HepG2 (cell line): ENCODE measurements around the gene AGPAT3. TPM values are rescaled to one million over a fixed set of nuclear protein-coding genes. Genes with fewer than 3 reads are reported as not detected.
A peak's percentile ranks its signal among the peaks of the same experiment; 100 is the strongest.

Source experiments
- ATAC-seq: fragments of 200-7000 bp; cut with Tn5 transposase; 3 replicates; pipeline ENCODE4 v1.9.1; 2020; ENCODE audit warnings: mild to moderate bottlenecking, moderate library complexity
- BruUV-seq: library from RNA; stranded (reverse); fragments of 400-500 nt; replicated peaks from 2 replicates; lab custom pipeline; 2021; lab: Mats Ljungman, UMichigan
- CTCF ChIA-PET: fragments of 300-600 bp; formaldehyde crosslinking; extraction: SDS; loops from one replicate; lab custom pipeline; 2021; ENCODE audit warnings: low total read pairs, inconsistent platforms, low intra/inter-chr PET ratio; lab: Yijun Ruan, JAX
- POLR2A ChIA-PET: fragments of 350-600 bp; sonication (Branson Sonifier 250); formaldehyde crosslinking; loops from one replicate; lab custom pipeline; 2020; ENCODE audit warnings: antibody characterized with exemption, inconsistent platforms; lab: Yijun Ruan, JAX
- DNase-seq: peaks from one replicate; pipeline ENCODE4 v3.0.0-alpha.2; 2015; ENCODE audit warnings: low spot score
- FAIRE-seq: peaks from 3 replicates; lab custom pipeline; 2011; peaks lifted over from hg19 to GRCh38; lab: Jason Lieb, UNC
- H2AFZ ChIP-seq: one replicate; pipeline ENCODE4 v1.6.1; 2011; ENCODE audit warnings: low read length, inconsistent platforms
- H3K27ac ChIP-seq: fragments of 300-600 bp; 3 replicates; pipeline ENCODE4 v1.8.0; 2011; ENCODE audit warnings: mixed run types, mild to moderate bottlenecking, mixed read lengths, low read length, inconsistent platforms; ENCODE audit not compliant: insufficient read depth; ENCODE audit errors: extremely low read length
- H3K27me3 ChIP-seq, 2 experiments: fragments of 200-600 bp in 1 of 2; 2 replicates in 1 of 2; 3 replicates in 1 of 2; pipeline versions ENCODE4 v1.6.0 to v1.8.0; 2011; ENCODE audit warnings: low read length in 2 of 2, mild to moderate bottlenecking in 2 of 2, moderate library complexity in 2 of 2, inconsistent platforms in 1 of 2; ENCODE audit not compliant: insufficient read depth in 2 of 2, control insufficient read depth in 1 of 2
- H3K36me3 ChIP-seq, 2 experiments: fragments of 200-600 bp in 1 of 2; replicated peaks in 1 of 2; 2 replicates in 1 of 2; 3 replicates in 1 of 2; pipeline versions ENCODE4 v1.5.1 to v1.8.0; 2011; ENCODE audit warnings: low read length in 2 of 2, inconsistent platforms in 1 of 2; ENCODE audit not compliant: insufficient read depth in 2 of 2, control insufficient read depth in 1 of 2
- H3K4me1 ChIP-seq: 2 replicates; pipeline ENCODE4 v1.5.1; 2012; ENCODE audit warnings: low read length, inconsistent platforms; ENCODE audit not compliant: insufficient read depth
- H3K4me2 ChIP-seq: 2 replicates; pipeline ENCODE4 v1.6.0; 2011; ENCODE audit warnings: low read depth, low read length, inconsistent platforms
- H3K4me3 ChIP-seq, 3 experiments: fragments of 200-600 bp in 1 of 3; sonication (generic), shearing (Covaris generic) in 1 of 3; replicated peaks in 1 of 3; 2 replicates each; pipeline ENCODE4 v1.5.1; 2011 to 2016; ENCODE audit warnings: low read length in 3 of 3, inconsistent platforms in 2 of 3, low read depth in 2 of 3, mild to moderate bottlenecking in 2 of 3, control low read depth in 1 of 3, mixed read lengths in 1 of 3; ENCODE audit not compliant: insufficient read depth in 1 of 3
- H3K79me2 ChIP-seq: one replicate; pipeline ENCODE4 v1.6.1; 2011; ENCODE audit warnings: low read length, inconsistent platforms; ENCODE audit not compliant: insufficient read depth
- H3K9ac ChIP-seq: 2 replicates; pipeline ENCODE4 v1.6.0; 2011; ENCODE audit warnings: mild to moderate bottlenecking, low read depth, low read length, inconsistent platforms; ENCODE audit not compliant: insufficient read depth
- H3K9me3 ChIP-seq: 2 replicates; pipeline ENCODE4 v1.5.1; 2012; ENCODE audit warnings: mild to moderate bottlenecking, low read length
- H4K20me1 ChIP-seq: 2 replicates; pipeline ENCODE4 v1.6.0; 2011; ENCODE audit warnings: inconsistent platforms, mild to moderate bottlenecking, low read length, moderate library complexity; ENCODE audit not compliant: insufficient read depth
- AKAP8 ChIP-seq: sonication (generic); formaldehyde crosslinking; IDR thresholded peaks from 2 replicates; pipeline ENCODE4 v1.5.1; 2020; ENCODE audit warnings: mild to moderate bottlenecking, missing genetic modification reagents
- ATF7-NPFF ChIP-seq: sonication (generic); formaldehyde crosslinking; IDR thresholded peaks from 2 replicates; pipeline ENCODE4 v1.8.1; 2023; ENCODE audit warnings: mild to moderate bottlenecking, low read depth, missing genetic modification reagents, moderate library complexity
- HNRNPL ChIP-seq: fragments of 200-400 bp; formaldehyde crosslinking; IDR thresholded peaks from 2 replicates; pipeline ENCODE4 v1.6.1; 2017; ENCODE audit warnings: mild to moderate bottlenecking, low read depth, low read length
- HOXD1 ChIP-seq: sonication (generic); formaldehyde crosslinking; IDR thresholded peaks from 2 replicates; pipeline ENCODE4 v1.5.0; 2020; ENCODE audit warnings: missing genetic modification reagents
- ZFY ChIP-seq: sonication (generic); formaldehyde crosslinking; IDR thresholded peaks from 2 replicates; pipeline ENCODE4 v1.4.0; 2020; ENCODE audit warnings: missing genetic modification reagents
- ZNF225 ChIP-seq: sonication (generic); formaldehyde crosslinking; IDR thresholded peaks from 2 replicates; pipeline ENCODE4 v1.4.0; 2020; ENCODE audit warnings: mild to moderate bottlenecking, missing genetic modification reagents
- ZNF614 ChIP-seq: IDR thresholded peaks from 2 replicates; pipeline ENCODE4 v1.6.1; 2018; ENCODE audit warnings: missing biosample characterization, missing genetic modification reagents, inconsistent platforms, borderline replicate concordance
- ZNF670 ChIP-seq: sonication (generic); formaldehyde crosslinking; IDR thresholded peaks from 2 replicates; pipeline ENCODE4 v1.8.0; 2022; ENCODE audit warnings: mild to moderate bottlenecking, missing genetic modification reagents, borderline replicate concordance
- WGBS: methylation state at CpG from one replicate; pipeline ENCODE4 v1.1.6; 2017; ENCODE audit warnings: low lambda C conversion rate; 5-methylcytosine and 5-hydroxymethylcytosine counted together
- in situ Hi-C: cut with HindIII; loops from 2 replicates; pipeline ENCODE4 v1.10.0; 2017; ENCODE audit warnings: low pct_unique_long_range_greater_than_20kb; ENCODE audit not compliant: extremely low pct_ligation_motif_present
- intact Hi-C: fragments of 100-400 bp; cut with micrococcal nuclease; formaldehyde crosslinking; loops from one replicate; pipeline ENCODE4 v1.10.0; 2022; ENCODE audit not compliant: unreplicated experiment
- polyA plus RNA-seq, 8 experiments: library from polyadenylated mRNA; depleted of rRNA in 3 of 8; stranded (reverse) in 7 of 8; unstranded in 1 of 8; fragments of >200 nt; fragmentation: Illumina TruSeq in 4 of 8; extraction: Trizol in 4 of 8; gene quantifications; 2 replicates each; pipeline versions ENCODE4 v1.2.1 to v1.2.3, GENCODE V29; 2011 to 2016; ENCODE audit warnings: low read depth in 4 of 8, missing spikeins in 1 of 8, mixed read lengths in 1 of 8; ENCODE audit not compliant: insufficient read depth in 1 of 8
- total RNA-seq, 5 experiments: library from RNA; depleted of rRNA; stranded (reverse); fragments of >200 nt; fragmentation: Illumina TruSeq; extraction: Trizol; gene quantifications; 2 replicates each; pipeline ENCODE4 v1.2.3, GENCODE V29; 2016; ENCODE audit warnings: low read depth in 1 of 5
- TF ChIP-seq, protein P1 (sequence below): sonication (generic); formaldehyde crosslinking; IDR thresholded peaks from 2 replicates; pipeline ENCODE4 v1.5.1; 2020; ENCODE audit warnings: missing genetic modification reagents, mild to moderate bottlenecking, borderline replicate concordance
- TF ChIP-seq, protein P2 (sequence below): sonication (generic); formaldehyde crosslinking; IDR thresholded peaks from 2 replicates; pipeline ENCODE4 v1.4.0; 2020; ENCODE audit warnings: mild to moderate bottlenecking, low read depth, missing genetic modification reagents
- TF ChIP-seq, protein P3 (sequence below): sonication (generic); formaldehyde crosslinking; IDR thresholded peaks from 2 replicates; pipeline ENCODE4 v1.8.0; 2022; ENCODE audit warnings: mild to moderate bottlenecking, missing genetic modification reagents

The AGPAT3 gene
- total and polyA plus RNA-seq, 2 of the 13 experiments (the other 11 are each of a cell fraction or from before 2014, with no cell fraction given) = 32.2 to 54.4 TPM

DNA sequence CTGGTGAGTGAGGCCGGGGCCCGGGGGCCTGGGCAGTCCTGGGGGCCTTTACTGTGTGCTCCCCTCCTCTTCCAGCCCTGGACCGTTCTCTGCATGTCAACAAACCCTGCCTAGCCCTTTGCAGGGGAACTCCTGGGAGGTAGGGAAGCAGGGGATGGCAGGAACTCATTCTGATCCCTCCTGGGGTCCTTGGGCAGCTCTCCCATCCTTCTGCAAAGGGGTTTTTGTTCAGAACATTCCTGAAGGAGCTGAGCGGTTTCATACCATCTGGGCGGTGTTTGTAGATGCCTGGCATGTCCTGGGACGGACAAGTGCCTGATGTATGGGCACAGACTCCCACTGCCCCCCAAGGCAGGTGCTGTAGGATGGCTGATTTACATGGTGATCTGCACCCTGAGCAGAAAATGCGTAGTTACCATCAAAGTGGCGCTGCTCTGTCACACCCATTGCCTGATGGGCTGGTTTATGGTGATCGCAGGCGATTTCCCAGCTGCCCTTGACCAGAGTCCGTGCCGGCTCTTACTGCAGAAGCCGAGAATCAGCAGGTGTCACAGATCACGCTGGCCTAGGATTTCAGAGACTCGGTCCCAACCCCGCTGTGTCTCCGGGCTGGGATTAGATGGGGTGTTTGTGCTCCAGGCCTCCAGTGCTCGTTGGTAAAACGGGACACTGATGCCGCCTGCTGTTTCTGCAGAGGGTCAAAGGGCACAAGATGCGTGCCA lies 75.5 kb downstream of the AGPAT3 start:
- Histone ChIP-seq H3K4me3 (no peak overlapping the region), H3K9me3 (no peaks in the 10 kb centered on the region), H3K4me1 (peaks cover 54% of the 10 kb centered on the region), H3K27ac (no peak overlapping the region), H3K27me3 (no peaks in the 10 kb centered on the region), H3K9ac (no peak overlapping the region), H4K20me1 (peaks cover 12% of the 10 kb centered on the region; the same call in 1 of the 2 replicates), H2AFZ (no peak overlapping the region), H3K36me3 (peaks cover 0 to 9% of the 10 kb centered on the region in 2 experiments; a peak in 2 of 5 replicates), H3K4me2 (no peak overlapping the region), H3K79me2 (peaks cover 13% of the 10 kb centered on the region)
- BruUV-seq = no TSS peak
- ChIA-PET CTCF (interaction anchor here (2.3 kb wide), 1 partner anchor 130 kb away, joined by 10 read pairs; no protein-coding TSS in a partner anchor), POLR2A (no interaction called here)
- FAIRE-seq = no peak
- no peak for ATAC-seq
- DNase-seq = no peak
- no peak for TF ChIP-seq ATF7-NPFF (CRISPR knock-in tag)
- 0 out of 2 replicates have a peak, but pooled peaks have one; percentile 49 for TF ChIP-seq HNRNPL
- in situ Hi-C loops (no loop called here), intact Hi-C loops (no loop called here)
- 100% methylated on average over 3 of the region's 21 CpGs for WGBS

DNA sequence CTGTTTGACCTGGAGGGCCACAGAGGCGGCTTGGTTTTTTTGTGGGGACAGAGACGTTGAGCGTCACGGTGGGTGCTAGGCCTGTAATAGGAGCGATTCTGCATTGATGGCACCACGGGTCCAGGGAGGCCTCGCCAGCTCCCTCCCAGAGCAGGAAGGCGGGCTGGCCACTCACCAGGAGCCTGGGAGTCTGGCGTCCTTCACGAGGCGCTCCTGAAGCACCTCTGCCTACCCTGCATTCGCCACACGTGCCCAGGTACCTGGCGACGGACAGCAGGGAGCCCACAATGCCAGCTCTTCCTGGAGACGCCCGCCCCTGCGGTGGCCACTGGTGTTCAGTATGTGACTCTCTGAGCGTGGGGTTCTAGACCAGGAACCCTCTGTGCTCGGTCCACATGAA lies 77.2 kb downstream of the AGPAT3 start:
- 100% methylated on average over 3 of the region's 20 CpGs for whole genome bisulfite sequencing
- Histone ChIP-seq H3K9me3 (no peaks in the 10 kb centered on the region), H3K9ac (no peak overlapping the region), H3K79me2 (peaks cover 11% of the 10 kb centered on the region), H4K20me1 (peaks cover 16% of the 10 kb centered on the region; the same call in 1 of the 2 replicates), H2AFZ (no peak overlapping the region), H3K4me1 (peaks cover 53% of the 10 kb centered on the region), H3K4me2 (no peak overlapping the region), H3K27ac (no peak overlapping the region), H3K4me3 (no peak overlapping the region), H3K36me3 (peaks cover 0 to 13% of the 10 kb centered on the region in 2 experiments; a peak in 2 of 5 replicates), H3K27me3 (no peaks in the 10 kb centered on the region)
- in situ Hi-C loops (no loop called here), intact Hi-C loops (no loop called here)
- CTCF ChIA-PET = no interaction called here
- POLR2A ChIA-PET = no interaction called here
- FAIRE-seq (no peak), DNase-seq (no peak), ATAC-seq (no peak)
- BruUV-seq = no TSS peak
- TF ChIP-seq, protein P1, sequence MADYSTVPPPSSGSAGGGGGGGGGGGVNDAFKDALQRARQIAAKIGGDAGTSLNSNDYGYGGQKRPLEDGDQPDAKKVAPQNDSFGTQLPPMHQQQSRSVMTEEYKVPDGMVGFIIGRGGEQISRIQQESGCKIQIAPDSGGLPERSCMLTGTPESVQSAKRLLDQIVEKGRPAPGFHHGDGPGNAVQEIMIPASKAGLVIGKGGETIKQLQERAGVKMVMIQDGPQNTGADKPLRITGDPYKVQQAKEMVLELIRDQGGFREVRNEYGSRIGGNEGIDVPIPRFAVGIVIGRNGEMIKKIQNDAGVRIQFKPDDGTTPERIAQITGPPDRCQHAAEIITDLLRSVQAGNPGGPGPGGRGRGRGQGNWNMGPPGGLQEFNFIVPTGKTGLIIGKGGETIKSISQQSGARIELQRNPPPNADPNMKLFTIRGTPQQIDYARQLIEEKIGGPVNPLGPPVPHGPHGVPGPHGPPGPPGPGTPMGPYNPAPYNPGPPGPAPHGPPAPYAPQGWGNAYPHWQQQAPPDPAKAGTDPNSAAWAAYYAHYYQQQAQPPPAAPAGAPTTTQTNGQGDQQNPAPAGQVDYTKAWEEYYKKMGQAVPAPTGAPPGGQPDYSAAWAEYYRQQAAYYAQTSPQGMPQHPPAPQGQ (CRISPR knock-in tag) = no peak
- TF ChIP-seq ZNF614 (no peak), ZNF225 (CRISPR knock-in tag) (no peak), ZNF670 (CRISPR knock-in tag) (no peak), HOXD1 (CRISPR knock-in tag) (no peak), ZFY (CRISPR knock-in tag) (no peak), AKAP8 (CRISPR knock-in tag) (no peak)
- TF ChIP-seq, protein P2, sequence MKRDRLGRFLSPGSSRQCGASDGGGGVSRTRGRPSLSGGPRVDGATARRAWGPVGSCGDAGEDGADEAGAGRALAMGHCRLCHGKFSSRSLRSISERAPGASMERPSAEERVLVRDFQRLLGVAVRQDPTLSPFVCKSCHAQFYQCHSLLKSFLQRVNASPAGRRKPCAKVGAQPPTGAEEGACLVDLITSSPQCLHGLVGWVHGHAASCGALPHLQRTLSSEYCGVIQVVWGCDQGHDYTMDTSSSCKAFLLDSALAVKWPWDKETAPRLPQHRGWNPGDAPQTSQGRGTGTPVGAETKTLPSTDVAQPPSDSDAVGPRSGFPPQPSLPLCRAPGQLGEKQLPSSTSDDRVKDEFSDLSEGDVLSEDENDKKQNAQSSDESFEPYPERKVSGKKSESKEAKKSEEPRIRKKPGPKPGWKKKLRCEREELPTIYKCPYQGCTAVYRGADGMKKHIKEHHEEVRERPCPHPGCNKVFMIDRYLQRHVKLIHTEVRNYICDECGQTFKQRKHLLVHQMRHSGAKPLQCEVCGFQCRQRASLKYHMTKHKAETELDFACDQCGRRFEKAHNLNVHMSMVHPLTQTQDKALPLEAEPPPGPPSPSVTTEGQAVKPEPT (CRISPR knock-in tag) = no peak
- TF ChIP-seq, protein P3, sequence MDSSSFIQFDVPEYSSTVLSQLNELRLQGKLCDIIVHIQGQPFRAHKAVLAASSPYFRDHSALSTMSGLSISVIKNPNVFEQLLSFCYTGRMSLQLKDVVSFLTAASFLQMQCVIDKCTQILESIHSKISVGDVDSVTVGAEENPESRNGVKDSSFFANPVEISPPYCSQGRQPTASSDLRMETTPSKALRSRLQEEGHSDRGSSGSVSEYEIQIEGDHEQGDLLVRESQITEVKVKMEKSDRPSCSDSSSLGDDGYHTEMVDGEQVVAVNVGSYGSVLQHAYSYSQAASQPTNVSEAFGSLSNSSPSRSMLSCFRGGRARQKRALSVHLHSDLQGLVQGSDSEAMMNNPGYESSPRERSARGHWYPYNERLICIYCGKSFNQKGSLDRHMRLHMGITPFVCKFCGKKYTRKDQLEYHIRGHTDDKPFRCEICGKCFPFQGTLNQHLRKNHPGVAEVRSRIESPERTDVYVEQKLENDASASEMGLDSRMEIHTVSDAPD = no peak
